Vagina (tissue), 2 donors: ENCODE measurements around the gene TEKTIP1. TPM values are rescaled to one million over a fixed set of nuclear protein-coding genes. Genes with fewer than 3 reads are reported as not detected.

Experiments used
- DNase-seq, 2 donors: peaks; one replicate each; pipeline ENCODE4 v3.0.0-alpha.2; 2017; ENCODE audit errors: extremely low spot score in 2 of 2
- H3K27ac ChIP-seq: fragments of 200-600 bp; sonication (generic); one replicate; pipeline ENCODE4 v1.5.1; 2019
- H3K27me3 ChIP-seq: fragments of 200-600 bp; sonication (generic); one replicate; pipeline ENCODE4 v1.5.1; 2019
- H3K36me3 ChIP-seq, 2 donors: fragments of 200-600 bp; sonication (generic); one replicate each; pipeline ENCODE4 v1.5.1; 2017 to 2019
- H3K4me1 ChIP-seq: fragments of 200-600 bp; sonication (generic); one replicate; pipeline ENCODE4 v1.5.1; 2019
- H3K4me3 ChIP-seq, 2 donors: fragments of 200-600 bp; sonication (generic); 1 replicate in 1 of 2; 2 replicates in 1 of 2; pipeline ENCODE4 v1.5.1; 2016 to 2019
- H3K9me3 ChIP-seq: fragments of 200-600 bp; sonication (generic); one replicate; pipeline ENCODE4 v1.5.1; 2019
- POLR2A ChIP-seq, 2 donors: fragments of 450-650 bp; IDR thresholded peaks; one replicate each; pipeline ENCODE4 v1.6.1; 2017; ENCODE audit warnings: antibody characterized with exemption in 2 of 2, mild to moderate bottlenecking in 2 of 2, moderate library complexity in 2 of 2
- POLR2AphosphoS5 ChIP-seq, 2 donors: sonication (generic); formaldehyde crosslinking; IDR thresholded peaks; one replicate each; pipeline ENCODE4 v1.9.0; 2017; ENCODE audit warnings: antibody characterized with exemption in 2 of 2, mild to moderate bottlenecking in 2 of 2, low read depth in 1 of 2; ENCODE audit not compliant: insufficient read depth in 1 of 2
- intact Hi-C: fragments of 100-400 bp; cut with DNase I; formaldehyde crosslinking; loops from one replicate; pipeline ENCODE4 v1.15.1; 2023
- total RNA-seq: library from RNA; depleted of rRNA; stranded (reverse); fragments of >200 nt; gene quantifications from one replicate; pipeline ENCODE4 v1.2.3, GENCODE V29; 2016
- TF ChIP-seq, protein P1 (sequence below), 3 experiments: fragments of 450-650 bp in 2 of 3; fragments of 200-600 bp in 1 of 3; sonication (generic) in 1 of 3; IDR thresholded peaks; one replicate each; pipeline ENCODE4 v1.5.1; 2017 to 2019; ENCODE audit warnings: antibody characterized with exemption in 3 of 3, mild to moderate bottlenecking in 2 of 3, moderate library complexity in 2 of 3

The TEKTIP1 gene
- total RNA-seq, 1 donor from 2014 or later = not detected

DNA sequence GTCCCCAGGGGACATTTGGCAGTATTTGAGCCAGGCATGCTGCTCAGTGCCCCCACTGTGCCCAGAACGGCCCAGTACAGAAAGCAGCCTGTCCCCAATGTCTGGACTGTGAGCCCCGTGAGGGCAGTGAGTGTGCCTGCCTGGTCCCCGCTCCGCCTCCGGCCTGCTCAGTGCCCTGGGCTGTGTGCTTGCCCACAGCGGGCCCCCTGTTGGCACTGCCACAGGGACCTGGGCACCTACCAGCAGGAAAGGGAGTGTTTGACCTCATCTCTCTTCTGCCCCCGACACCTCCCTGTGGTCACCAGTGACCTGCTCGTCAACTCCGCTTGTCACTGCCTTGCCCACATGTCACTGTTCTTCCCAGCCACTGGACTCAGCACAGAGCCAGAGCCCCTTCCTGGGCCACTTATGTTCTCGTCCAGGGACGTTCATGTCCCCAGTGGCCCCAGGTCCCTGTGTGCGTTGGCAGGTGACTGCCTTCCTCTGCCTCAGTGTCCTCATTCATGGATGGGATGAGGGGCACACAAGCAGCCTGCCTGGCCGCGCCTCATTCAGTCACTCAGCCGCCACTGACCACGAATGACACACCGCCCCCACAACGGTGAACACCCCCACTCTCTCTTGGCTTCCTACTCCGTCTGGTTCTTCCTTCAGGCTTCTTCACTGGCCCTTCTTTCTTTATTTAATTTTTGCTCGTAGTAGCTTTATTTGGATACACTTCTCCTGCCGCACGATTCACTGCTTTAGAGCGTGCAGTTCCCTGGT lies 30.0 kb upstream of the TEKTIP1 start:
- H3K4me3 ChIP-seq = no peak overlapping the region
- H3K36me3 ChIP-seq = peaks cover 0 to 4% of the 10 kb centered on the region in 2 donors
- no peak overlapping the region for H3K27ac ChIP-seq
- TF ChIP-seq POLR2A (IDR thresholded peaks at IDR 0.05) (no peak), POLR2AphosphoS5 (IDR thresholded peaks at IDR 0.05; ENCODE audit: insufficient read depth in 1 of 2, low read depth in 1 of 2) (no peak)
- TF ChIP-seq, protein P1, sequence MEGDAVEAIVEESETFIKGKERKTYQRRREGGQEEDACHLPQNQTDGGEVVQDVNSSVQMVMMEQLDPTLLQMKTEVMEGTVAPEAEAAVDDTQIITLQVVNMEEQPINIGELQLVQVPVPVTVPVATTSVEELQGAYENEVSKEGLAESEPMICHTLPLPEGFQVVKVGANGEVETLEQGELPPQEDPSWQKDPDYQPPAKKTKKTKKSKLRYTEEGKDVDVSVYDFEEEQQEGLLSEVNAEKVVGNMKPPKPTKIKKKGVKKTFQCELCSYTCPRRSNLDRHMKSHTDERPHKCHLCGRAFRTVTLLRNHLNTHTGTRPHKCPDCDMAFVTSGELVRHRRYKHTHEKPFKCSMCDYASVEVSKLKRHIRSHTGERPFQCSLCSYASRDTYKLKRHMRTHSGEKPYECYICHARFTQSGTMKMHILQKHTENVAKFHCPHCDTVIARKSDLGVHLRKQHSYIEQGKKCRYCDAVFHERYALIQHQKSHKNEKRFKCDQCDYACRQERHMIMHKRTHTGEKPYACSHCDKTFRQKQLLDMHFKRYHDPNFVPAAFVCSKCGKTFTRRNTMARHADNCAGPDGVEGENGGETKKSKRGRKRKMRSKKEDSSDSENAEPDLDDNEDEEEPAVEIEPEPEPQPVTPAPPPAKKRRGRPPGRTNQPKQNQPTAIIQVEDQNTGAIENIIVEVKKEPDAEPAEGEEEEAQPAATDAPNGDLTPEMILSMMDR (IDR thresholded peaks at IDR 0.05) = no peak
- DNase-seq = no peak
- H3K4me1 ChIP-seq = peaks cover 74% of the 10 kb centered on the region
- H3K9me3 ChIP-seq = no peaks in the 10 kb centered on the region
- intact Hi-C loops = no loop called here
- H3K27me3 ChIP-seq = no peaks in the 10 kb centered on the region

DNA sequence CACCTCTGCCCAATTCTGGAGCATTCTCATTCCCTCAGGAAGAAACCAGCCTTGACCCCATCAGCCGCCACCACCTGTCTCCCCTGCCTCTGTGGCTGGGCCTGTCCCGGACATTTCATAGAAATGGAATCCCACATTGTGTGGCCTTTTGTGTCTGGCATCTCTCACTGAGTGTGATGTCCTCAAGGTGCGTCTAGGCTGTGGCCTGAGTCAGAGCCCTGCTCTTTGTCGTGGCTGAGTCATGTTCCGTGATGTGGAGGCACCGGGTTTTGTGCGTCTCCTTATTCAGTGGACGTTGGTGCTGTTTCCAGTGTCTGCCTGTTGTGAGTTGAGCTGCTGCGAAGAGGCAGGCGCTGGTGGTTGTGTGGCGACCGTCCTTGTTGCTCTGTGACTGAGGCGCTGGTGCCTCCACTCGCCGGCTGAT lies 29.4 kb upstream of the TEKTIP1 start:
- DNase-seq = no peak
- TF ChIP-seq POLR2A (IDR thresholded peaks at IDR 0.05) = no peak
- TF ChIP-seq, protein P1 (IDR thresholded peaks at IDR 0.05) = no peak
- peak in 1 of 2 donors; percentile 30 for TF ChIP-seq POLR2AphosphoS5 (IDR thresholded peaks at IDR 0.05; ENCODE audit: insufficient read depth in 1 of 2, low read depth in 1 of 2)
- Histone ChIP-seq H3K4me3 (no peak overlapping the region), H3K36me3 (peaks cover 0 to 4% of the 10 kb centered on the region in 2 donors), H3K27ac (no peak overlapping the region), H3K4me1 (peaks cover 78% of the 10 kb centered on the region), H3K27me3 (no peaks in the 10 kb centered on the region), H3K9me3 (no peaks in the 10 kb centered on the region)
- intact Hi-C loops = no loop called here

DNA sequence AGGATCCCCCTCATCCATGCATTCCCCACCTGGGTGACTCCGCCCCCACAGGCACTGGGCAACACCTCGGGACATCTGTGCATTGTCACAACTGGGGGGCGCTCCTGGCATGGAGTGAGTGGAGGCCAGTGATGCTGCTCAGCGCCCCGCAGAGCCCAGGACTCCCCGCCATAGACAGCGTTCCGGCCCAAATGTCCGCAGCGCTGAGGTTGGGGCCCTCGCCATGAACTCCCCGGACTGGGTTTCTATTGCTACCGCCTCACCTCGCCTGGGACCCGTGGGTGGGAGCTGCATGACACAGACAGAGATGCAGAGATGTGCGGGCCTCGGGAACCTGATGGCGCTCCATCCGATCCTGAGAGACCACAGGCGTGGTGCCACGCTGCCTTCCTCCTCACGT lies 28.2 kb upstream of the TEKTIP1 start:
- H3K36me3 ChIP-seq = peaks cover 0 to 4% of the 10 kb centered on the region in 2 donors
- intact Hi-C loops = no loop called here
- peaks cover 78% of the 10 kb centered on the region for H3K4me1 ChIP-seq

DNA sequence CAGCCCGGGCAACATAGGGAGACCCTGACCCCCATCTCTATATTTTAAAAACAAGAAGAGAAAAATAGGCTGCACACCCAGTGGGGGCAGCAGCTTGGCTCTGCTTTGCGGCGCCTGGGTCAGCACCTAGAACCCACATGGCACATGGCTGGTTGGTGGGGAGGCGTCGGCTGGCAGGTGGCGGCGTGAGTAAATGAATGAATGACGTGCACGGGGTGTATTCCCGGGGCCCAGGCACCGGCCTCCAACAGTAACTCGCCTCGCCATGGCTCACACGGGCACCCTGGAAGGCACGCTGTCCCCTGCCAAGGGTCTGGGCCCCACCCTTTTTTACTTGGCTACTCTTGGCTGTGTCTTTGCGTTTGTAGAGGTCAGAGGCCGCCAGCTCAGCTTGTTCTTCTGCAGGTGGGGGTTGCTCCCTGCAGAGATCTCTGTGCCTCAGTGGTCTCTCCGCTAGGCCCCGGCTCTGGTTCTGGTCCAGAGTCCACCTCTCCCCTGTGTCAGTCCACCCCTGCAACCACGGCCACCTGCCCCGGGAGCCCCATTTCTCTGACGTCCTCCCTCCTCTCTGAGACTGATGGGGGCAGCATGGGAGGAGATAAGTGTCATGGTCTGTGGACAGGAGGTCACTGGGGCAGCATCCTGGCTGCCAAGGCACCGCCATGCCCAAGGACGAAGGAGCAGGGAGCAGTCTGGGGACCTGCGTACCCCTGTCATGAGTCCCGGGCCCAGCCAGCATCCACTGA lies 27.3 kb upstream of the TEKTIP1 start:
- no peak overlapping the region for H3K27ac ChIP-seq
- peaks cover 0 to 4% of the 10 kb centered on the region in 2 donors for H3K36me3 ChIP-seq
- H3K27me3 ChIP-seq = no peaks in the 10 kb centered on the region
- H3K4me3 ChIP-seq = no peak overlapping the region
- TF ChIP-seq, protein P1 (IDR thresholded peaks at IDR 0.05) = no peak
- no peak for TF ChIP-seq POLR2AphosphoS5 (IDR thresholded peaks at IDR 0.05; ENCODE audit: insufficient read depth in 1 of 2, low read depth in 1 of 2)
- no peak for TF ChIP-seq POLR2A (IDR thresholded peaks at IDR 0.05)
- no peaks in the 10 kb centered on the region for H3K9me3 ChIP-seq
- intact Hi-C loops = no loop called here
- no peak for DNase-seq
- peaks cover 86% of the 10 kb centered on the region for H3K4me1 ChIP-seq

More for the DNA sequence above, 28.2 kb upstream of the TEKTIP1 start:
- Histone ChIP-seq H3K27me3 (no peaks in the 10 kb centered on the region), H3K27ac (no peak overlapping the region), H3K9me3 (no peaks in the 10 kb centered on the region), H3K4me3 (no peak overlapping the region)
- DNase-seq = no peak
- TF ChIP-seq POLR2A (IDR thresholded peaks at IDR 0.05) (no peak), POLR2AphosphoS5 (IDR thresholded peaks at IDR 0.05; ENCODE audit: insufficient read depth in 1 of 2, low read depth in 1 of 2) (no peak)
- TF ChIP-seq, protein P1 (IDR thresholded peaks at IDR 0.05) = no peak
